ENCODE results near the gene HACD3. TPM values are rescaled to one million over a fixed set of nuclear protein-coding genes. Genes with fewer than 3 reads are reported as not detected.
"Not testable (repeated sequence)": the region's sequence is repeated elsewhere in the genome, so short reads cannot be mapped to it uniquely, and the experiment has no call there.

The HACD3 gene
- total RNA-seq, 4 donors from 2014 or later, result 14.7 to 53.2 (median 32.9) TPM

DNA sequence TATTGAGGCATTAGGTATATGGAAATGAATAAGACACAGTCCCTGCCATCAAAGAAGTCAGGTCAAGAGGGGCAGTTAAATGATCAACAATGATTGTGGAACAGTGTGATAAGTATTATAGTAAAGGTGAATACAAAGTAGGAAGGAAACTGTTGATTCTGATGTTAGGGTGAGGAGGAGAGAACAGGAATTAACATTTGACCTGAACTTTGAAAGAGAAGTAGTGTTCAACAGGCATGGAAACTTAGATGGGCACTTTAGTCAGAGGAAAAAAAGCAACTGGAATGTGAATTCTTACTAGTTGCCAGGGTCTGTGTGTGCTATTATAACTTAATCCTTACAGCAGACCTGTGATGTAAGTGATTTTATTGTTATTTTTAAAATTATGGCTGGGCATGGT lies 17.6 kb downstream of the HACD3 start:
- H3K27ac ChIP-seq, result no peak overlapping the region
- no peaks in the 10 kb centered on the region for H3K9me3 ChIP-seq
- no peak overlapping the region for H3K4me3 ChIP-seq
- TF ChIP-seq POLR2A (IDR thresholded peaks at IDR 0.05), result no peak
- TF ChIP-seq, protein P1, sequence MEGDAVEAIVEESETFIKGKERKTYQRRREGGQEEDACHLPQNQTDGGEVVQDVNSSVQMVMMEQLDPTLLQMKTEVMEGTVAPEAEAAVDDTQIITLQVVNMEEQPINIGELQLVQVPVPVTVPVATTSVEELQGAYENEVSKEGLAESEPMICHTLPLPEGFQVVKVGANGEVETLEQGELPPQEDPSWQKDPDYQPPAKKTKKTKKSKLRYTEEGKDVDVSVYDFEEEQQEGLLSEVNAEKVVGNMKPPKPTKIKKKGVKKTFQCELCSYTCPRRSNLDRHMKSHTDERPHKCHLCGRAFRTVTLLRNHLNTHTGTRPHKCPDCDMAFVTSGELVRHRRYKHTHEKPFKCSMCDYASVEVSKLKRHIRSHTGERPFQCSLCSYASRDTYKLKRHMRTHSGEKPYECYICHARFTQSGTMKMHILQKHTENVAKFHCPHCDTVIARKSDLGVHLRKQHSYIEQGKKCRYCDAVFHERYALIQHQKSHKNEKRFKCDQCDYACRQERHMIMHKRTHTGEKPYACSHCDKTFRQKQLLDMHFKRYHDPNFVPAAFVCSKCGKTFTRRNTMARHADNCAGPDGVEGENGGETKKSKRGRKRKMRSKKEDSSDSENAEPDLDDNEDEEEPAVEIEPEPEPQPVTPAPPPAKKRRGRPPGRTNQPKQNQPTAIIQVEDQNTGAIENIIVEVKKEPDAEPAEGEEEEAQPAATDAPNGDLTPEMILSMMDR (IDR thresholded peaks at IDR 0.05), result no peak
- intact Hi-C loops (cut with DNase I), result no loop called here
- H3K27me3 ChIP-seq, result no peaks in the 10 kb centered on the region
- H3K36me3 ChIP-seq, result no peaks in the 10 kb centered on the region
- no peak for DNase-seq
- H3K4me1 ChIP-seq, result no peaks in the 10 kb centered on the region

DNA sequence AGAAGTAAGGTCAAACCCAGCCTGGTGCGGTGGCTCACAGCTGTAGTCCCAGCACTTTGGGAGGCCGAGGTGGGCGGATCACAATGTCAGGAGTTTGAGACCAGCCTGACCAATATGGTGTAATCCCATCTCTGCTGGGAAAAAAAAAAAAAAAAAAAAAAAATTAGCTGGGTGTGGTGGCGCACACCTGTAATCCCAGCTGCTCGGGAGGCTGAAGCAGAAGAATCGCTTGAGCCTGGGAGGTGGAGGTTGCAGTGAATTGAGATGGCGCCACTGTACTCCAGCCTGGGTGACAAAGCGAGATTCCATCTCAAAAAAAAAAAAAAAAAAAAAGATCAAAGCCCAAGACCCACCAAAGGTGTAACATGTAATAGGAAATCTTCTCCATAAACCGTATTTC lies 19.0 kb downstream of the HACD3 start:
- intact Hi-C loops (cut with DNase I); H3K4me1 ChIP-seq; H3K36me3 ChIP-seq; DNase-seq; H3K9me3 ChIP-seq; H3K27ac ChIP-seq; H3K27me3 ChIP-seq; H3K4me3 ChIP-seq: not testable (repeated sequence)
- WGBS, 2 donors, result 95 to 97% methylated on average over 9 of the region's 9 CpGs

DNA sequence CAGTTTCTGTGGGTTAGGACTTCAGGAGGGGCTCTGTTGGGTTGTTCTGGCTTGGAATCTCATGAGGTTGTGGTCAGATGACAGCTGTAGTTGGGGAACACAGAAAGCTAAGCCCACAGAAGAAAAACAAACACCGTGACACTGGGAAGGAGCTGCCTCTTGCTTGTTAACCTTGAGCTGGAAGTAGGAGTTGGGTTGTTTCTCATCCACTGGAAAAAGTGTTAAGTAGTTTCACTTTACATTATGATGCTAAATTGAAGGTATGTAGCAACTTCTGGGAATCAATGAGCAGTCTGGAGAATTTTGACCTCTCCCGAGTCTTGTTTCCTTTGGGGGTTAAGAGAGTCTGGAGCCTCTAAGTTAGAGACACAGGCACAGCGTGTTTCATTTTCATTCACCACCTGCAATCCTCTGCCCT lies 20.4 kb downstream of the HACD3 start:
- intact Hi-C loops (cut with DNase I), result no loop called here
- DNase-seq, result no peak
- peaks cover 0 to 20% (median 0%) of the 10 kb centered on the region in 3 donors for H3K36me3 ChIP-seq
- no peak overlapping the region for H3K27ac ChIP-seq
- H3K4me1 ChIP-seq, result no peaks in the 10 kb centered on the region
- no peak for TF ChIP-seq POLR2A (IDR thresholded peaks at IDR 0.05)
- TF ChIP-seq, protein P1 (IDR thresholded peaks at IDR 0.05), result no peak
- H3K4me3 ChIP-seq, result no peak overlapping the region
- WGBS, 2 donors, result 62 to 70% methylated on average over 3 of the region's 3 CpGs
- no peaks in the 10 kb centered on the region for H3K27me3 ChIP-seq
- H3K9me3 ChIP-seq, result no peaks in the 10 kb centered on the region

DNA sequence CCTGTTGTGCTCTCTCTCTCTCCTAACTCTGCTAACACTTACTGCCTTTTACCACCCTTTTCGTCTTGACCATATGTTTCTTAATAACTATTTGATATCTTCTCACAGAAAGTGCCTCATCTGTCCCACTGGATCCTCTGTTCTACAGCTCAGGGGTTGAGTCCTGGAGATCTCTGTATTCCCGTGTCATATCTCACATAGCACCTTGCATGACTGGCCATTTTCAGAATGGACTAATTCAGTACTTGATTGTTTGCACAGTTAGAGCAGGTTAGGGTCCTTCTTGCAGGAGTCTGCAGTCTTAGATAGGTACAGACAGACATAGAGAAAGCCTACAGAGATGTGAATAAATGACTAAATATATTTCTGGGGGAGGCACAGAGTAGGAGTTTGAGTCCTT lies 20.9 kb downstream of the HACD3 start:
- intact Hi-C loops (cut with DNase I), result no loop called here
- whole genome bisulfite sequencing, 2 donors, result 72 to 82% methylated on average over 2 of the region's 2 CpGs
- H3K4me3 ChIP-seq, result no peak overlapping the region
- DNase-seq, result no peak
- no peak overlapping the region for H3K27ac ChIP-seq
- no peaks in the 10 kb centered on the region for H3K27me3 ChIP-seq
- no peaks in the 10 kb centered on the region for H3K9me3 ChIP-seq
- H3K4me1 ChIP-seq, result no peaks in the 10 kb centered on the region
- peaks cover 0 to 25% (median 4%) of the 10 kb centered on the region in 3 donors for H3K36me3 ChIP-seq
- TF ChIP-seq, protein P1 (IDR thresholded peaks at IDR 0.05), result no peak
- TF ChIP-seq POLR2A (IDR thresholded peaks at IDR 0.05), result no peak

DNA sequence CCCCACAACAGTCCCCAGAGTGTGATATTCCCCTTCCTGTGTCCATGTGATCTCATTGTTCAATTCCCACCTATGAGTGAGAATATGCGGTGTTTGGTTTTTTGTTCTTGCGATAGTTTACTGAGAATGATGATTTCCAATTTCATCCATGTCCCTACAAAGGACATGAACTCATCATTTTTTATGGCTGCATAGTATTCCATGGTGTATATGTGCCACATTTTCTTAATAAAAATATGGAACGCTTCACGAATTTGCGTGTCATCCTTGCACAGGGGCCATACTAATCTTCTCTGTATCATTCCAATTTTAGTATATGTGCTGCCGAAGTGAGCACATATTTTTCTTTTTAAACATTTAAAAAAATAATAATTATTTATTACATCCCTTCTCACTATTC lies 22.6 kb downstream of the HACD3 start:
- intact Hi-C loops (cut with DNase I); DNase-seq; H3K27ac ChIP-seq; H3K4me1 ChIP-seq; H3K9me3 ChIP-seq; H3K27me3 ChIP-seq; H3K4me3 ChIP-seq: not testable (repeated sequence)
- 94 to 99% methylated on average over 4 of the region's 6 CpGs for WGBS, 2 donors
- H3K36me3 ChIP-seq, result peaks cover 3 to 42% (median 6%) of the 10 kb centered on the region in 3 donors

DNA sequence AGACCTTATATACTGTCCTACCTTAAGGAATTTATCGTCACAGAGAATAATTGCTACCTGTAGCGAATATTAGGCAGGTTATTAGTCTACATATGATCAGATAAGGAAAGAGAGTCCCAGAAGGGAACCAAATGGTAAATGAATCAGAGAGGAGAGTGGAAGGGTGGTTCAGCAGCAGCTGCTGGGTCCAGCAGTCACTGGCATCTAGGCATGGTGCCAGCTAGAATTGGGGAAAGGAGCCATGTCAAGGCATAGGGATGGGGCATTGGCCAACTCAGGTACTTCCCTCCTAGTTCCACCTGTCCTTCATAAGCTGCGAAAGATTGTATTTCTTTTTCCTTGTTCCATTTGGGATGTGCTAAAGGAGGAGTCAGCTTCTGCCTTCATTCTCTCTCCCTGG lies 23.4 kb downstream of the HACD3 start:
- no peak overlapping the region for H3K27ac ChIP-seq
- WGBS, 2 donors, result 92 to 96% methylated on average over 3 of the region's 3 CpGs
- H3K4me1 ChIP-seq, result no peaks in the 10 kb centered on the region
- no peak for DNase-seq
- TF ChIP-seq, protein P1 (IDR thresholded peaks at IDR 0.05), result no peak
- no peak for TF ChIP-seq POLR2A (IDR thresholded peaks at IDR 0.05)
- H3K9me3 ChIP-seq, result no peaks in the 10 kb centered on the region
- intact Hi-C loops (cut with DNase I), result no loop called here
- H3K4me3 ChIP-seq, result no peak overlapping the region
- H3K36me3 ChIP-seq, result peaks cover 3 to 50% (median 6%) of the 10 kb centered on the region in 3 donors
- no peaks in the 10 kb centered on the region for H3K27me3 ChIP-seq
